Left ventricle myocardium superior (tissue), 1 donor: Measurements from ENCODE around the gene C7orf33. TPM values are rescaled to one million over a fixed set of nuclear protein-coding genes. Genes with fewer than 3 reads are reported as not detected.
A peak's percentile ranks its signal among the peaks of the same experiment; 100 is the strongest.

Experiments used
- ATAC-seq: fragments of 200-7000 bp; cut with Tn5 transposase; one replicate; pipeline ENCODE4 v1.9.1; 2020; ENCODE audit warnings: mild to moderate bottlenecking, moderate library complexity
- DNase-seq: peaks from one replicate; pipeline ENCODE4 v3.0.0-alpha.2; 2020
- intact Hi-C: fragments of 100-400 bp; cut with micrococcal nuclease; formaldehyde crosslinking; loops from one replicate; pipeline ENCODE4 v1.11.0; 2022
- total RNA-seq: library from RNA; stranded (reverse); fragmentation: NEBNext Ultra II Directional; extraction: Animal tissue kit (Norgen Biotek cat#: 25700); gene quantifications from one replicate; pipeline ENCODE4 v1.2.1, GENCODE V29; 2021
- donor health status: DM: no; HTN: yes; CAD: no; lungs with severe emphysema.

C7orf33 gene
- total RNA-seq, 1 donor from 2014 or later: not detected

DNA sequence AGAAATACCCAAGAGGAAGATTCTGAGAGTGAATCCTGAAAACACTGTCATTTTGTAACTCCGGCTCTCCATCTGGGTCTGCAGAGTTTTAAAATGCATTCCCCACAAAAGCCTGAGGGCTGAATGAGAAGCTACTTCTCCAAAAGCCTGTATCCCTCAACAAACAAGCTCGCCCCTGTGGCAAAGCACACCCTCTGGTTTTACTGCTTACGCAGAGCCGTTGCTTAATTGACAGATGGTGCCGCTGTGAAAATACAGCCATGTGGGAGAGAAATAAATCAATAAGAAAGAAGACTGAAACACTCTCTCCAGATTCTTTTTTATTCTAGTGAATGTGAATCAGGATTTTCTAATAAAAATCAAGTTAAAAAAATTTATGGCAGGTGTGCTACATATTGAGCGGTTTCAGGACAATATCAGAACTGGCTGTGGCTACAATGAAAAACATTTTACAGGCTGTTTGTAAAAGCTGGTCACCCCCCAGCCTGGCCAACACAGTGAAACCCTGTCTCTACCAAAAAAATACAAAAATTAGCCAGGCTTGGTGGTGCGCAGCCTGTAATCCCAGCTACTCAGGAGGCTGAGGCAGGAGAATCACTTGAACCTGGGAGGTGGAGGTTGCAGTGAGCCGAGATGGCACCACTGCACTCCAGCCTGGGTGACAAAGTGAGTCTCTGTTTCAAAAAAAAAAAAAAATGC is 32.5 kb downstream of the C7orf33 start:
- intact Hi-C loops: no loop called here
- ATAC-seq (no peak), DNase-seq (no peak)

DNA sequence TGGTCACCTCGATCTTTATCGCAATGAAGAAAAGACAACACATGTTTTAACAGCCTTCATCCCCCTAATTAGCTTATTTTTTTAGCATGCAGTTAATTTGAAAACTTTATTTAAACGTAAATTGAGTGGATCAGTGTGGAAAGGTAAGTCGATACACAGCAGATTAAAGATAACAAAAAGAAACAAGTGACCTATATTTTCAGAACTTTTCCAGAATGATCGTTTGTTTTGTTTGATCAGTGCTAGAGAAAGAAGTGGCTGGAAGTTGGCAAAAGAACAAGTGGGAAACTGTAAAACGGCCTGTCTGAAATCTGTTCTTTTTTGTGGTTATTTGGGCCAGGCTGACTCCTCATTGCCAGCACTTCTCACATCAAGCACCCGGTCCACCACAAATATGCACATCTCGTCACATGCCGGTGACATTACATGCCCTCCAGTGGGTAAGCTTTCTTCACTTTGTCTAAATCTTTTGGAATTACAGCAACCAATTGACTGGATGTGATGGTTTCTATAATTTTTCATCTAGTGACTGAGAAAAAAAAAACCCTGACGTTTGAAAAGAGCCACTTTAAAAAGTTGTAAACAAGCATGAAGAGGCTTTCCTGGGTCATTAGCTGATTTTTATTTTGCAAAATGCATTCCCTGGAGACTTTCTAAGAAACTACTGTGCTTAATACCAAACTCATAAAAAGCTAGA is 33.2 kb downstream of the C7orf33 start:
- intact Hi-C loops: no loop called here
- ATAC-seq: no peak
- DNase-seq: no peak

DNA sequence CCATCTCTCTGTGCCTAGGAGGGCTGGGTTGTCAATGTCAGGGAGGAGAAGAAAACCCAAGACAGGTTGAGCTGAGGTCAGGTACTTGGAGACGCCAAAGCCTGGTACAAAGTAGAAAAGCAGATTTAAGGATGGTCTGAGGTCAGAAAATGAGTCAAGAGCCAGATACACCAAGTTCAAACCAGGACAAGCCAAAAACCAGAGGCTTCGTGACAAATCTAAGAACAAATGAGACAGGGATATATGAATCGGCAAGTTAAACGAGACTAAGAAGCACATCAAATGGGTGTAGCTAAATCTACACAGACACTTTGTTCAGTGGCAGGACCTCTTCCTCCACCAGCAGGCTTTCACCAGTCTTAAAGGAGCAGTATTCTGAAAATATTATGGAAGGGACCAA is 34.2 kb downstream of the C7orf33 start:
- intact Hi-C loops: no loop called here
- ATAC-seq (no peak), DNase-seq (no peak)

DNA sequence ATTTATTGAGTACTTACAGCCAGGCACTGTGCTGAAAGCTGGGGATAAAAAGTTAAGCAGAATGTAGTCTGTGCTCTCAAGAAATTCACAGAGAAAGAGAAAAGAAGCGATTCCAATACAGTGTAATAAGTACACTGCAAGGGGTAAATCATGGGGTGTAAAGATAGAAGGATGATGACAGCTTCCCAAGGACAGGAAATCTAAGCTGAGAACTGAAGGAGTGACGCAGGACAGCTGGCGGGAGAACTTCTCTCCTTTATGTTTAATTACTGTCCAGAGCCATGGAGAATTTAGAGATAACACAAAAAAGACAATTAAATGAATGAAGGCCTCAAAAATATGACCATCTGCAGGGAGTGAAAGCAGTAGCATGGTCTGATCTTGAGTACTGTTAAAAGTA is 34.8 kb downstream of the C7orf33 start:
- no peak for DNase-seq
- intact Hi-C loops: no loop called here
- ATAC-seq: no peak

DNA sequence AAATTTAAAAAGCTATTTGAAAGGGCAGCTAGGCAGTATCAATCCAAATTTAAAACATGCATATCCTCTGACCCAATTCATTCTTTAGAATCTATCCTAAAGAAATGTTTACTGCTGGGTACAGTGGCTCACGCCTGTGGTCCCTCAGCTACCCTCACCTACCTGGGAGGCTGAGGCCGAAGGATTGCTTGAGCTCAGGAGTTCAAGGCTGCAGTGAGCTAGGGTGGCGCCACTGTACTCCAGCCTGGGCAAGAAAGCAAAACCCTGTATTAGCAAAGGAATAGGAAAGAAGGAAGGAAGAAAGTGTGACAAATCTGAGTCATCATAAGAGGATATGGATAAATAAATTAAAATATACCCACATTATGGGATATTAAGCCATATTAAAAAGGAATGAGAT is 36.3 kb downstream of the C7orf33 start:
- no peak for DNase-seq

DNA sequence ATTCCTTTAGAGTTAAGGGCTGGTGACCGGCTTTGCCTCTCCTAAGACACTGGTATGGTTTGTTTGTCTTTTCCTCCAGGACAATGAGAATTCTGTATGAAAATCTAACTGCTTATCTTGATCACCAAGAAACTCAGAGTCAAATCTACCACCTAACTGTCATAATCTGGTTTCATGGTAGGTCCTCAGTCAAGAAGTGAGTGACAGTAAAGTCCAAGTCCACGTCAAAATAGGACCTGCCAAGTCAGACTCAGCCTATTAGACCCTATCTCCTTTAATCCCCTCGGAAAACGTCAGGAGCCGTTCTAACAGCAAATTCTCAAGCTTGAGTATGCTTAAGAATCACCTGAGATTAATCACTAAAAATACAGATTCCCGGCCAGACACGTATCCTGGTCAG is 37.4 kb downstream of the C7orf33 start:
- no peak for DNase-seq
- ATAC-seq: no peak
- intact Hi-C loops: no loop called here

More for the DNA sequence above, 36.3 kb downstream of the C7orf33 start:
- no peak for ATAC-seq
- intact Hi-C loops: no loop called here

DNA sequence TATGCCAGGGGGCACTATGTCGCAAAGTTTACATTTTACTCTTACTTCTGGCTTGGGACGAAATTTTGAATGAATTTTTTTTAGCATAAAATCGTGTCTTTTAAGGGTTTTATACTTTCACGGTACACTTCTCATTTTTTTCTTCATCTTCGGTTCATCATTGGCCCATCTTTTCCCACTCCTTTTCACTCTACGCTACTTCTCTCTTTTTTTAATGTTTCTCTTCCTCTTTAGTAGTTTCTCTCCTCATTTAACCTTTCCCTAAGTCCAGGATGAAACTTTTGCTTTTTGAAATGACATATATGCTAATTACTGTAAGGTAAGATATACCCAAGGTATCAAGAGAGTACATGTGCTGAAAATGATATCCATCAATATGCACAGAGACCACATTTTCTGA is 39.5 kb downstream of the C7orf33 start:
- intact Hi-C loops: no loop called here
- ATAC-seq (no peak), DNase-seq (no peak)

DNA sequence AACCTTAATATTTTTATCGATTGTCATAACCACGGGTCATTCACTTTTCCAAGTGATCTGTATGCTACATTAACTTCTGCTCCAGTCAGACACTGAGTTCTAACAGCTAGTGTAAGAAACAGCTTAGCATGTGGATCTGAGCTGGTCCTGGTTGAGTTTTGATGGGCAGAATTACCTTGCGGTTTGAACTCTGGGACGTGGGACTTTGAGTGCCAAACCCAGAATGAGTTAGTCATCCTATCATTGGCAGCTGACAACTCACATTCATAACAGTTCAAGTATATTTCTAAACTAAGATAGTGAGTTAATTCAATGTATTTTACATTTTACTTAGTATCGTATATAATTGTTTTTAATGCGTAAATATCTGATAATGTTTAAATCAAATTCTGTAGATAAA is 43.2 kb downstream of the C7orf33 start:
- intact Hi-C loops: no loop called here
- no peak for ATAC-seq
- no peak for DNase-seq

DNA sequence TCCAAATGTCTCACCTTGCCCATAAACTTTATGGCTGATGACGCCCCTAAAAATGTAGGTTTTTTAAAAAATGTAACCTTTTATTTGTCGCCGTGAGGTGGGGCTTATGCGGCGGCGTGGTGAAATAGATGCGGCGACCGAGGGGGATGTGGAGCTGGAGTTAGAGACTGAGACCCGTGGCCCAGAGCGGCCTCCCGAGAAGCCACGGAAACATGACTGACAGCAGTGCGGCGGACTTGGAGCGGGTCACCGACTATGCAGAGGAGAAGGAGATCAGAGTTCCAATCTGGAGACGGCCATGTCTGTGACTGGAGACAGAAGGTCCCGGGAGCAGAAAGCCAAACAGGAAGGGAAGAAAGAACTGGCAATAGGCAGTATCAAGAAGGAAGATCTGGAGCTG is 46.5 kb downstream of the C7orf33 start:
- intact Hi-C loops: no loop called here
- DNase-seq (no peak), ATAC-seq (no peak)

DNA sequence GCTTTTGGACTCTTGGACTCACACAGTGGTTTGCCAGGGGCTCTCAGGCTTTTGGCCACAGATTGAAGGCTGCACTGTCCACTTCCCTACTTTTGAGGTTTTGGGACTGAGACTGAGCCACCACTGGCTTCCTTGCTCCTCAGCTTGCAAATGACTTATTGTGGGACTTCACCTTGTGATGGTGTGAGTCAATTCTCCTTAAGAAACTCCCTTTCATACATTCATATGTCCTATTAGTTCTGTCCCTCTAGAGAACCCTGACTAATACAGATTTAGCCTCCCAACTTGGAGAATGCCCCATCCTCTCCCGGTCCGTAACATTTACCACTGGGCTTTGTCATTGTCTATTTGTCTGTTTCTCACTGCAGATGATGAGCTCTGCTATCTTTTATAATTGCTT is 55.3 kb downstream of the C7orf33 start:
- ATAC-seq (no peak), DNase-seq (no peak)
- intact Hi-C loops: no loop called here

DNA sequence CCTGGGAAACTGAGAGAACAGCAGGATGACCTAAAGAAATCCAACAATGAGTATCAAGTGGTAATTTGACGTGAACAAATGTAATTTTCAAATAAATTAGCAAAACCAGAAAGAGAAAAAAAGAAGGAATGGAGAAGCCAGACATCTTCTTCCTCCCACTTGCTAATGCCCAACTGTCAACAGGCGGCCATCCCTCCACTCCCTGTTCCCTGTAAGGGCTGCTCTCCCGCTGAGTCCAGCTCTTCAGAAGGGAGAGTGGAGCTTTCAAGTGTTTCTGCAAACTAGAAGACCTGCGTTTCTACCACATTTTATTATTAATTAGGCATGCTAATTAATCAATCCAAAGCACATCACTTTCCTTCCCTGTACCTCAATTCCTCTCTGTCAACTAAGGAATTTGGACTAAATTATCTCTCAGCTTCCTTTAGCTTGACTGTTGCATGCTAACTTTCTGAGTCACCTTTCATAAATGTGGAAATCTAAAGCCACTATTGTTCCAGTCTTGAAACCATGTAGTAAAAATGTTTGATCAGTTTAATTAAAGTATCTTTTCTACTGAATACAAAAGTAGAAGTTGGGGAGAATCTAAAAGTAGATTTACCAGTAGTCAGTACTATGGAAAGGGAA is 59.8 kb downstream of the C7orf33 start:
- ATAC-seq: no peak
- no peak for DNase-seq

DNA sequence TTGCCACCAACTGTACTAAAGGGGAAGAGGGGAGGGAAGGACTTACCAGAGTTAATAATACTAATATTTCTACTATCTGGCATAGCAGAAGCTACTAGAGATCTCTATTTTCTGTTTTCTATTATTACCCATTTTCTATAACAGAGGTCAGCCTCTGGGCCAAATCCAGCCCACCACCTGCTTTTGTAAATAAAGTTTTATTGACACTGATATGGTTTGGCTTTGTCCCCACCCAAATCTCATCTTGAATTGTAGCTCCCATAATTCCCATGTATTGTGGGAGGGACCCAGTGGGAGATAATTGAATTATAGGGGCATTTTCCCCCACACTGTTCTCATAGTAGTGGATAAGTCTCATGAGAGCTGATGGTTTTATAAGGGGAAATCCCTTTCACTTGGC is 62.2 kb downstream of the C7orf33 start:
- DNase-seq: no peak
- no peak for ATAC-seq
- intact Hi-C loops: no loop called here

More for the DNA sequence above, 59.8 kb downstream of the C7orf33 start:
- intact Hi-C loops: no loop called here

DNA sequence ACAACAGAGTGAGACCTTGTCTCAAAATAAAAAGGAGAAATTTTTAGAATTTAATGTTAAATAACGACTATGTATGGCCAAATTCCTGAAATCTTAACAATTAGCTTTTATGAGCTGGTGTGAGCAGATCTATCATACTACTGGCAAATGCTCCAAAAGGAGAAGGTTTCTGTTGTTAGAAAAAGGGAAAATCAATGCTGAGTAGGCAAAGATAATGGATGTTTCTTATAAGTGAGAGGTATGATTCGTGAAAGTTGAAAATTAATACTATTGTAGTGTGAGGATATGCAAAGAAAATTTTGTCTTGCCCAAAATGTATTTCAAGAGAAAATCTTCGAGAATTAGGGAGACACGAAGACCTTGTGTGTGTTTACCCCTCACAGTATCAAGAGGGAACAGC is 67.4 kb downstream of the C7orf33 start:
- ATAC-seq (no peak), DNase-seq (no peak)
- intact Hi-C loops: no loop called here

DNA sequence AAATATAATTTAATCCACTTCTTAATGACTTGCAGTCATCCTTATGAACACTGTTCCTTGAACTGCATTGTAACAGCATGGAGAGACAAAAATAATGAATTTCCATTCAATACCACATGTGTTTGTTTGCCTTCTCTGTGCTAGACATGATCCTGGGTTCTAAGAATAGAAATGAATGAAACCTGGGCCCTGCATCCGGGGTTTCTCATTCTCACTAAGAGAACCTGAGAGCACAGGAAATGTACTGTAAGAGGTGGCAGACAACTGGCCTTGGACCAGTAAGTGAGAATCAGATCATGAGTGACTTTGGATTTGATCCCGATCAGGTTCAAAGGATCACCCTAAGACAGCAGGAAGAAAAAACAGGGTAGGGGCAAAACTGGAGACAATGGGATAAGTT is 70.9 kb downstream of the C7orf33 start:
- ATAC-seq: no peak
- intact Hi-C loops: no loop called here
- no peak for DNase-seq

DNA sequence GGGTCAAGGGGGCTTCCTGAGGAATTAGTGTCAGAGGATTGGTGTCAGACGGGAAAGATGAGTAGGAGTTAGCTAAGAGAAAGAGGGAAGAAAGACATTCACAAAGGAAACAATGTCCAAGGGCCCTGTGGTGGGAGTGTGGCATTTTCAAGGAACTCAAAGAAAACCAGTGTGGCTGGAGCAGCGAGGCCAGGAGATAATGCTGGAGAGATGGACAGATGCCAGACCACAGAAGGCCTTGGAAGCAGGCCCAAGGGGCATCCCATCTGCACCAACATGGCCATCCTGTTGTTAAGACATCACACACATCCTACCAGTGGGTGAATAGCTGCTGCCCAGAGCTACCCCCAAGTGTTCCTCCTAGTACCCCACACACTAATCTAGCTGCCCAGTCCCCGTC is 72.1 kb downstream of the C7orf33 start:
- intact Hi-C loops: no loop called here
- DNase-seq (no peak), ATAC-seq (no peak)

DNA sequence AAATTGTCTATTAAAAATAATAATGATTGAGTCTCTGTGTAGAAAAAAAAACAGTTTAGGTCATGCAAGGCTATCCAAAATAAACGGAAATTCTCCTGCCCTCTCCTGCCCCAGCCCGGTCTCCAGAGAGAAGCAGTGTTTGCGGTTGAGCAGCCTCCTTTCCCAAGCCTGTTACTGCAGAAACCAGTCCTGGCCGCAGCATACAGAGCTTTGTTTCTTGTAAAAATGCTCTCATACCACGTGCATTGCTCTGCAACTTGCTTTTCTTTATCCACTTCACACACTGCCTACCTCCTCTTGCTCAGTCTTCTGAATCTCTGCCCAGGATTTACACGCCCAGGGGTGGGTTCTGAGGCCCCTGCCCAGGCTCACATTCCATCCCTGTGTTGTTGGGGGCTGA is 73.8 kb downstream of the C7orf33 start:
- DNase-seq: peak; percentile 36
- ATAC-seq: peak; percentile 83
- intact Hi-C loops: no loop called here

DNA sequence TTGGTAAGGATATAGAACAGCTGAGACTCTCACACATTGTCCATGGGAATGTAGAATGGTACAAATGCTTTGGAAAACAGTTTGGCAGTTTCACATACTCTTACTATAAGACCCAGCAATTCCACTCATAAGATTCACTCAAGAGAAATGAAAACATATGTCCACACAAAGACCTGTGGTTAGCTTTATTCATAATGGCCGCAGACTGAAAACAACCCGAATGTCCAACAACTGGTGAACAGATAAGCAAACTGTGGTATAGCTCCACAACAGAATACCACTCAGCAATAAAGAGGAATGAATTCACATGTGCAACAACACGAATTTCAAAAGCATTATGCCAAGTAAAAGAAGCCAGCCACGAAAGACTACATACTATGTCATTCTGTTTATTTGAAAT is 74.7 kb downstream of the C7orf33 start:
- DNase-seq (no peak), ATAC-seq (no peak)
- intact Hi-C loops: no loop called here
